B cell (primary cell): ENCODE results near the gene KCNC4.

Source experiments
- EZH2 ChIP-seq: IDR thresholded peaks from 2 replicates; pipeline ENCODE4 v1.6.1; 2012; ENCODE audit warnings: borderline replicate concordance, low read depth, mild to moderate bottlenecking, moderate library complexity, low read length; ENCODE audit not compliant: insufficient read depth, poor library complexity, severe bottlenecking
- TF ChIP-seq, protein P1 (sequence below): fragments of 200-600 bp; IDR thresholded peaks from one replicate; pipeline ENCODE4 v1.8.0; 2022; ENCODE audit warnings: antibody characterized with exemption, mild to moderate bottlenecking

DNA sequence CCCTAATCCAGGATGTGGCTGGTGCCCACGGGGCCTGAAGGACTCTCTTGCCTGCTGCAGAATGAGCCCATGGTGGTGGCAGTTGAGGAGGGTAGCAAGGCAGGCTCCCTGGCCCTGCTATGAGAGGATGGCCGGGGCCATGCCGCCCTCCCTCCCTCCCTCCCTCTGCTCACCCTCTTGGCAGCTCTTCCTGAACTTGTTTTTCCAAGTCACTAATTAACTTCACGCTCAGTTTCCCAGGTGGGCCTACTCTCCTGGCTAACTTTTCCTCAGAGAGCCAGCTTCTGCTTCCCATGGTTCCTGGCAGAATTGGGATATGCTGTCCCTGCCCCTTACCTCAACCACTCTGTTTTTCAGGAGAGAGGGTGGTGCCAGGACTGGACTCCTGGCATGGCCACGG, 10.2 kb downstream of the KCNC4 start:
- TF ChIP-seq, protein P1, sequence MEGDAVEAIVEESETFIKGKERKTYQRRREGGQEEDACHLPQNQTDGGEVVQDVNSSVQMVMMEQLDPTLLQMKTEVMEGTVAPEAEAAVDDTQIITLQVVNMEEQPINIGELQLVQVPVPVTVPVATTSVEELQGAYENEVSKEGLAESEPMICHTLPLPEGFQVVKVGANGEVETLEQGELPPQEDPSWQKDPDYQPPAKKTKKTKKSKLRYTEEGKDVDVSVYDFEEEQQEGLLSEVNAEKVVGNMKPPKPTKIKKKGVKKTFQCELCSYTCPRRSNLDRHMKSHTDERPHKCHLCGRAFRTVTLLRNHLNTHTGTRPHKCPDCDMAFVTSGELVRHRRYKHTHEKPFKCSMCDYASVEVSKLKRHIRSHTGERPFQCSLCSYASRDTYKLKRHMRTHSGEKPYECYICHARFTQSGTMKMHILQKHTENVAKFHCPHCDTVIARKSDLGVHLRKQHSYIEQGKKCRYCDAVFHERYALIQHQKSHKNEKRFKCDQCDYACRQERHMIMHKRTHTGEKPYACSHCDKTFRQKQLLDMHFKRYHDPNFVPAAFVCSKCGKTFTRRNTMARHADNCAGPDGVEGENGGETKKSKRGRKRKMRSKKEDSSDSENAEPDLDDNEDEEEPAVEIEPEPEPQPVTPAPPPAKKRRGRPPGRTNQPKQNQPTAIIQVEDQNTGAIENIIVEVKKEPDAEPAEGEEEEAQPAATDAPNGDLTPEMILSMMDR, result no peak
- no peak for TF ChIP-seq EZH2
